Measurements from ENCODE around the gene AUP1. TPM values are rescaled to one million over a fixed set of nuclear protein-coding genes. Genes with fewer than 3 reads are reported as not detected.
A peak's percentile ranks its signal among the peaks of the same experiment; 100 is the strongest.
"Not testable (repeated sequence)": the region's sequence is repeated elsewhere in the genome, so short reads cannot be mapped to it uniquely, and the experiment has no call there.

AUP1 gene
- total and polyA plus RNA-seq, 4 experiments from 2014 or later: 91.3 to 158 (median 138) TPM

DNA sequence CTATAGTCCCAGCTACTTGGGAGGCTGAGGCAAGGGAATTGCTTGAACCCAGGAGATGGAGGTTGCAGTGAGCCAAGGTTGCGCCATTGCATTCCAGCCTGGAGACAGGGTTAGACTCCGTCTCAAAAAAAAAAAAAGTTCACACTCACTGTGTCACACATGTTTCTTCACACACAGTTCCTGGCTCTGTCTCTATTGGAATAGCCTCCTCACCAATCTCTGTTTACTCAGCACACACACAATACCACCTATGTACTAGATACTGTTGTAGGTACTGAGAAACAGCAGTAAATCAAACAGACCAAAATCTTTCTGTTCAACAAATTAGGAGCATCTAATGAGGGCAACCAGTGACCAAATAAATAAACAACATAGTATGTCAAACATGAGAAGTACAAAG lies 43.4 kb downstream of the AUP1 start:
- no peaks in the 10 kb centered on the region for H3K9me3 Mint-ChIP-seq
- ChIA-PET POLR2A (ENCODE audit: partially characterized antibody) (no interaction called here), CTCF (ENCODE audit: partially characterized antibody) (interaction anchor here (11.3 kb wide), 1 partner anchor 102 kb away, joined by 141 read pairs; no protein-coding TSS in a partner anchor)
- intact Hi-C loops (cut with micrococcal nuclease): loop anchor here (10.0 kb wide), 1 partner anchor 169 kb away; the partner anchor contains the start of gene SEMA4F
- no peak overlapping the region for H3K4me3 ChIP-seq (ENCODE audit: low read length in 2 of 2)
- no peak overlapping the region for H3K27ac Mint-ChIP-seq
- peaks cover 17% of the 10 kb centered on the region for H3K36me3 ChIP-seq (ENCODE audit: insufficient read depth, low read length)
- H3K9me3 ChIP-seq (ENCODE audit: control insufficient read depth in 1 of 2, low read length in 2 of 2): no peaks in the 10 kb centered on the region
- no peaks in the 10 kb centered on the region for H3K27me3 ChIP-seq (ENCODE audit: insufficient read depth, low read length)
- H3K4me1 Mint-ChIP-seq: peaks cover 12 to 26% (median 17%) of the 10 kb centered on the region in 4 donors
- H3K4me3 Mint-ChIP-seq: peak overlapping the region in 1 of 8 donors; percentile 41
- H3K4me1 ChIP-seq (ENCODE audit: insufficient read depth, low read length): peaks cover 23% of the 10 kb centered on the region
- H3K36me3 Mint-ChIP-seq: peaks cover 30 to 41% of the 10 kb centered on the region in 2 donors
- no peaks in the 10 kb centered on the region for H3K27me3 Mint-ChIP-seq
- no peak for DNase-seq
- H3K27ac ChIP-seq (ENCODE audit: low read depth, low read length): no peak overlapping the region

- CTCF ChIA-PET (ENCODE audit: partially characterized antibody): interaction anchor here (0.6 to 11.3 kb wide), 20 partner anchors 9 to 747 kb away, joined by 3 to 141 read pairs (median 8); partner anchors contain the start of genes AUP1, DQX1, HTRA2 and INO80B
- intact Hi-C loops (cut with micrococcal nuclease): loop anchor here (1.0 to 10.0 kb wide), 12 partner anchors 11 to 393 kb away; partner anchors contain the start of genes C2orf81, DOK1, MOB1A and MRPL53
- H3K36me3 ChIP-seq (ENCODE audit: insufficient read depth, low read length); H3K9me3 ChIP-seq (ENCODE audit: control insufficient read depth in 1 of 2, low read length in 2 of 2); H3K27me3 Mint-ChIP-seq; H3K27me3 ChIP-seq (ENCODE audit: insufficient read depth, low read length); H3K9me3 Mint-ChIP-seq; DNase-seq: not testable (repeated sequence)
- Mint-ChIP-seq H3K27ac (peak overlapping the region; percentile 91 to 100 (median 100)), H3K36me3 (peaks cover 19 to 36% of the 10 kb centered on the region in 2 donors), H3K4me3 (peak overlapping the region; percentile 99 to 100 (median 100)), H3K4me1 (peaks cover 17 to 43% (median 25%) of the 10 kb centered on the region in 4 donors)
- POLR2A ChIA-PET (ENCODE audit: partially characterized antibody): interaction anchor here (0.8 to 14.3 kb wide), 24 partner anchors 10 to 746 kb away, joined by 3 to 516 read pairs (median 6); partner anchors contain the start of genes AUP1, C2orf81, HTRA2 and INO80B
- Histone ChIP-seq H3K27ac (ENCODE audit: low read depth, low read length) (peak overlapping the region; percentile 91), H3K4me1 (ENCODE audit: insufficient read depth, low read length) (peaks cover 28% of the 10 kb centered on the region), H3K4me3 (ENCODE audit: low read length in 2 of 2) (peak overlapping the region; percentile 57 to 100)
Measured at GRCh38 chr2:74483675-74484164, 45.8 kb downstream of the AUP1 start.

- ChIA-PET POLR2A (ENCODE audit: partially characterized antibody) (interaction anchor here (0.6 to 14.3 kb wide), 33 partner anchors 10 to 746 kb away, joined by 3 to 516 read pairs (median 4); partner anchors contain the start of genes AUP1, C2orf81, HTRA2 and INO80B), CTCF (ENCODE audit: partially characterized antibody) (interaction anchor here (0.6 to 11.3 kb wide), 26 partner anchors 9 to 746 kb away, joined by 3 to 141 read pairs (median 5); partner anchors contain the start of genes AUP1, DQX1, HTRA2 and INO80B)
- Mint-ChIP-seq H3K4me1 (peaks cover 17 to 43% (median 25%) of the 10 kb centered on the region in 4 donors), H3K27ac (peak within 1 kb of the TSS; percentile 91 to 100 (median 100)), H3K4me3 (peak within 1 kb of the TSS; percentile 99 to 100 (median 100)), H3K36me3 (peaks cover 19 to 36% of the 10 kb centered on the region in 2 donors), H3K9me3 (no peaks in the 10 kb centered on the region), H3K27me3 (no peaks in the 10 kb centered on the region)
- intact Hi-C loops (cut with micrococcal nuclease): loop anchor here (1.0 to 10.0 kb wide), 12 partner anchors 11 to 393 kb away; partner anchors contain the start of genes C2orf81, DOK1, MOB1A and MRPL53
- peak within 1 kb of the TSS; percentile 91 for H3K27ac ChIP-seq (ENCODE audit: low read depth, low read length)
- peak; percentile 94 to 98 (median 96) for DNase-seq
- H3K9me3 ChIP-seq (ENCODE audit: control insufficient read depth in 1 of 2, low read length in 2 of 2): no peaks in the 10 kb centered on the region
- no peaks in the 10 kb centered on the region for H3K36me3 ChIP-seq (ENCODE audit: insufficient read depth, low read length)
- H3K4me1 ChIP-seq (ENCODE audit: insufficient read depth, low read length): peaks cover 28% of the 10 kb centered on the region
- peak within 1 kb of the TSS; percentile 57 to 100 for H3K4me3 ChIP-seq (ENCODE audit: low read length in 2 of 2)
- H3K27me3 ChIP-seq (ENCODE audit: insufficient read depth, low read length): no peaks in the 10 kb centered on the region
Measured at GRCh38 chr2:74482801-74483674, 46.5 kb downstream of the AUP1 start, which contains the start of the genes CCDC142 and TTC31. CCDC142 (minus strand) TSS chr2:74482998; CDS start chr2:74482837, 161 bp downstream. TTC31 (plus strand) TSS chr2:74483081; CDS start chr2:74483096, 15 bp downstream.

DNA sequence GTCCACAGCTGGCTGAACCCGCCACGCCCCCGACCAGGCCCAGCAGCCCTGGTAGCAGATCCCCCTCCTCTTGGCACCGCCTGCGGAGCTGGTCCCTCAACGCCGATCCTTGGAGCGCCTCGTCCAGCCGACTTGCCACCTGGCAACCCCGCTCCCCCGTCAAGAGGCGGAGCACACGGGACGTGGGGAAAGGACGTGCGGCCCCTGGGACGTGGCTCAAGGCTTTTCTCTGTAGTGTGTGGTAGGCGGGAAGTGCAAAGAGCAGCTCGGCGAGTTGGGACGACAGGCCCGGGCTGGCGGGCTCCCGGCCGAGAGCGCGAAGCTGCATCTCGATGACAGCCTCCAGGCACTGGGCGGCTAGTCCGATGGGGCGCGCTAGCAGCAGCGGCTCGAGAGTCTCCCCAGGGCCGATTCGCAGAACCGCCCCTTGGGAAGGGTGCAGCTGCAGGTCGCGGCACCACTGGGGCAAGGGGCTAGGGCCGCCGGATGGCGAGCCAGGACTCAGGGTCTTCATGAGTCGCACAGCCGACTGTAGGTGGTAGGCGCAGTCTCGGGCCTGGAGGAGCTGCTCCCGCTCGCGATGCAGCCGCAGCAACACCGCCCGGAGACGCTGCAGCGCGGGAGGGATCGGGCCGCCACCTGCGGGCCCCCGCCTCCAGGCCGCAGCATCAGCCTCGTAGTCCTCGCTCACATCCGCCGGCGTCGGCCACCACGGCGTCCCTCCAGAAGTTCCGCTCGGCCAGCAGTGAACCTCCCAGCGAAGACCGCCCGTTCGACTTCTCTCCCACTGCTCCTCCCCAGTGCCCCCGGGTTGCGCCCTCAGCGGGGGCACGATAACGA lies 47.3 kb downstream of the AUP1 start:
- H3K4me3 Mint-ChIP-seq: peak overlapping the region; percentile 99 to 100 (median 100)
- Histone ChIP-seq H3K27me3 (ENCODE audit: insufficient read depth, low read length) (no peaks in the 10 kb centered on the region), H3K9me3 (ENCODE audit: control insufficient read depth in 1 of 2, low read length in 2 of 2) (no peaks in the 10 kb centered on the region), H3K4me1 (ENCODE audit: insufficient read depth, low read length) (peaks cover 28% of the 10 kb centered on the region), H3K4me3 (ENCODE audit: low read length in 2 of 2) (peak overlapping the region; percentile 57 to 100), H3K27ac (ENCODE audit: low read depth, low read length) (peak overlapping the region; percentile 91), H3K36me3 (ENCODE audit: insufficient read depth, low read length) (peaks cover 4% of the 10 kb centered on the region)
- H3K36me3 Mint-ChIP-seq: peaks cover 19 to 41% of the 10 kb centered on the region in 2 donors
- CTCF ChIA-PET (ENCODE audit: partially characterized antibody): interaction anchor here (0.8 to 11.3 kb wide), 23 partner anchors 8 to 654 kb away, joined by 3 to 141 read pairs (median 6); partner anchors contain the start of genes AUP1, DQX1, HTRA2 and INO80B
- H3K4me1 Mint-ChIP-seq: peaks cover 19 to 43% (median 27%) of the 10 kb centered on the region in 4 donors
- peak overlapping the region; percentile 91 to 100 (median 100) for H3K27ac Mint-ChIP-seq
- no peaks in the 10 kb centered on the region for H3K9me3 Mint-ChIP-seq
- DNase-seq: peak in 2 of 5 donors; percentile 23 to 60
- H3K27me3 Mint-ChIP-seq: no peaks in the 10 kb centered on the region
- intact Hi-C loops (cut with micrococcal nuclease): loop anchor here (2.0 to 10.0 kb wide), 2 partner anchors 73 to 173 kb away; partner anchors contain the start of genes DOK1 and SEMA4F
- POLR2A ChIA-PET (ENCODE audit: partially characterized antibody): interaction anchor here (0.6 to 14.3 kb wide), 29 partner anchors 9 to 745 kb away, joined by 3 to 516 read pairs (median 6); partner anchors contain the start of genes AUP1, C2orf81, HTRA2 and INO80B

- ChIA-PET POLR2A (ENCODE audit: partially characterized antibody) (interaction anchor here (0.9 to 14.3 kb wide), 15 partner anchors 9 to 368 kb away, joined by 3 to 516 read pairs (median 12); partner anchors contain the start of genes AUP1, C2orf81, HTRA2 and INO80B), CTCF (ENCODE audit: partially characterized antibody) (interaction anchor here (1.0 to 11.3 kb wide), 11 partner anchors 7 to 654 kb away, joined by 3 to 141 read pairs (median 11); partner anchors contain the start of genes AUP1, C2orf81, HTRA2 and INO80B)
- Histone ChIP-seq H3K27ac (ENCODE audit: low read depth, low read length) (peak overlapping the region; percentile 91), H3K27me3 (ENCODE audit: insufficient read depth, low read length) (no peaks in the 10 kb centered on the region), H3K9me3 (ENCODE audit: control insufficient read depth in 1 of 2, low read length in 2 of 2) (no peaks in the 10 kb centered on the region), H3K4me3 (ENCODE audit: low read length in 2 of 2) (peak overlapping the region in 1 of 2 donors; percentile 100), H3K4me1 (ENCODE audit: insufficient read depth, low read length) (peaks cover 28% of the 10 kb centered on the region), H3K36me3 (ENCODE audit: insufficient read depth, low read length) (peaks cover 5% of the 10 kb centered on the region)
- Mint-ChIP-seq H3K27me3 (no peaks in the 10 kb centered on the region), H3K4me3 (peak overlapping the region; percentile 99 to 100 (median 100)), H3K4me1 (peaks cover 17 to 43% (median 26%) of the 10 kb centered on the region in 4 donors), H3K9me3 (no peaks in the 10 kb centered on the region), H3K27ac (peak overlapping the region in 2 of 7 donors; percentile 46 to 91), H3K36me3 (peaks cover 13 to 40% of the 10 kb centered on the region in 2 donors)
- intact Hi-C loops (cut with micrococcal nuclease): loop anchor here (10.0 kb wide), 1 partner anchor 173 kb away; the partner anchor contains the start of gene SEMA4F
- DNase-seq: no peak
Measured at GRCh38 chr2:74481431-74481830, 48.1 kb downstream of the AUP1 start.
